Islet precursor cell (in vitro differentiated cells): ENCODE measurements around the gene RBKS.
A peak's percentile ranks its signal among the peaks of the same experiment; 100 is the strongest.
"Not testable (repeated sequence)": the region's sequence is repeated elsewhere in the genome, so short reads cannot be mapped to it uniquely, and the experiment has no call there.

ENCODE experiments used
- DNase-seq: peaks from one replicate; pipeline ENCODE4 v3.0.0-alpha.2; 2018

The RBKS gene

DNA sequence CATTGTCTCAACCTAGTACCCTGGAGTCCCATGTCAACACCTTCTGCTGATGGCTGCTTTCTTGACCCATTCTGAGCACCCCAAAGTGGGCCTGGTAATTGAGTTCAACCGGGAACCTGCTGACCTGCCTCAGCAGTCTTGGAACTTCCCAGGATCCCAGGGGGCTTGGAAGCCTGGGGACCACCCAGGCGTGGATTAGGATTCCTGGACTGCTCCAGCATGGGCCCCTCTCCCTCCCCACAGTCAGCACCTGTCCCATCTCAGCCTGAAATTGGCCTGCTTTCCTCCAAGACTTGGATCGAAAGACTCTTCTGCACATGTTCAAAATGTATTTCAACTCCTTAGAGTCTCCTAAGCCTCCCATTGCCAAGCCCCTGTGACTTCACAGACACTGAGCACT lies 134.1 kb downstream of the RBKS start:
- no peak for DNase-seq

DNA sequence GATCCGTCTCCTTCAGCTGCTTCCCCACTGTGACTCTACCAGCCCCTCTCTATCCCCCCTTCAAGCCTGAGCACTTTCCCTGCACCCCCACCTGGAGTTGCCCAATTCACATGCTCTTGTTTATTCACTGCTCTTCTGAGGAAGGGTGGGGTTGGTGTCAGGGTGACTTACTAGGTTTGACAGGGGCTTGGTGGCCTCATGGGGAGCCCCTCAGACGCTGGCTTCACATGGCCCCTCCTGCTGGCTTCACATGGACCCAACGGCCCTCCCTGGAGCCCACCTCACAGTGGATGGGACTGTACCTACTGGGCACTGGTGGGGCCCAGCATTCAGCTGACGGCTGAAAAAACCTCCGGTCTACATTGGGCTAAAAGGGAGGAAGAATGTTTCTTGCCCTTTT lies 135.4 kb downstream of the RBKS start:
- DNase-seq, result no peak

DNA sequence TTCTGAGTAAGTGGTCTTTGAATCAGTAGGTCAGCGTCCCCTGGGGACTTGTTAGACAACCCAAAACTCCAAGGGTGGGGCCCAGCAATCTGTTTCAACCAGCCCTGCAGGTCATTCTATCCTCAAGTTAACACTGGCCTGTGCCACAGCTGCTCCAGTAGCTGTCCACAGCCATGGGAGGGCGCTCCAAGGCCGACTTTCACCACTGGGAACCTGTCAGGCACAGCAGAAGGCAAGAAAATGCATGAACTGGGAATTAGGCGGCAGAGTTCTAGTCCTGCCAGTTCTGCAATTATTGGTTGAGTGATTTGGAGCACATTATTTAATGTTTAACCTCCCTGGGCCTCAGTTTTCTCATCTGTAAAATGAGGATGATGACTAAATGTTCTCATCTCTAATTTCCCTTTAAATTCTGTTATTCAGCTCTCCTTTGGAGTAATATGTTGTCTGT lies 136.0 kb downstream of the RBKS start:
- DNase-seq, result peak; percentile 94

DNA sequence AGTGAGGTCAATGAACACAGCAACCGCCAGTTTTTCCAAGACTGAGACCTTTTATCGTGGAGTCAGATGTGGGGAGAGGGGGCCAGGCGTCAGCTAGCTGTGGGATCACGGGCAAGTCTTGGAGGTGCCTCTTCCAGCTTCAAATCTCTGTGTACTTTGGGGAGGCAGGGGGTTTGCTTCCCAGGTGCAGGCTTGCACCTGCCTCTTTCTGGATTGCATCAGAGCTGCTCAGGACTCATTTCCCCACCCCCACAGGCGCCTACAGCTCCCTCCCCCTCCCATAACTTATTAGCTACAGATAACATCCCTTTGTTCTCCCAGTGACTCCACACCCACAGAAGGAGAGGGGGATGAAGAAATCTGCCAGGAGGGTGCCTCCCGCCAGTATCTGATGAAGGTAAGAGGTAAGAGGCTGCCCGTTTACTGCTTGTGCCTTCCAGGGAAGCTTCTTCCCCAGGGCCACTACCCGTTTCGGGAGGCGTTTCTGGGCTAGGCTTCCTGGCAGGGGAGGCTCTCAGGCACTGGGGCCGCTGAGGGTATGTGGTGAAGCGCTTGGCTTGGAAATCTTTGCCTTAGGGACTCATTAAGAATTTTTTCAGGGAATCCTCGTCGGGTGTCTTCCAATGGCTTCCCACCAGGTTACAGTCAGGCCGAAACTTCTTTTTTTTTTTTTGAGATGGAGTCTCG lies 137.5 kb downstream of the RBKS start:
- peak; percentile 89 for DNase-seq

DNA sequence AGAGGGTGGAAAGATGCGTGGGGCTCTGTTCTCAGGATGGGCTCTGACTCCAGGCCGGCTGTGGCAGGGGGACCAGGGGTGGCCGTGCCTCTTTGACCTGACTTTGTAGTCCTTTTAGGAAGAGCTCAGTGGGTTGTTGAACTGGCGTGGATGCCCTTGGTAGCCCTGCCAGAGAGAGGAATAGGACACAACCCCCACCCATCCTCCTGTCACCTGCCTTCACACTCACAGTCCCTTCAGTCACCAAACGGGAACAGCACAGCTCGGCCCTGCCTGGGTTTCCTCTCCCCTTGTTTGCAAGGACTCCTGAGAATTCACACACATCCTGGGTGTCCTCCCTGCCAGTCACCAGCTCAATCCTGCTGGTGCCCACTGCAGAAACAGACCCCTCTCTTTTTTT lies 138.8 kb downstream of the RBKS start:
- no peak for DNase-seq

DNA sequence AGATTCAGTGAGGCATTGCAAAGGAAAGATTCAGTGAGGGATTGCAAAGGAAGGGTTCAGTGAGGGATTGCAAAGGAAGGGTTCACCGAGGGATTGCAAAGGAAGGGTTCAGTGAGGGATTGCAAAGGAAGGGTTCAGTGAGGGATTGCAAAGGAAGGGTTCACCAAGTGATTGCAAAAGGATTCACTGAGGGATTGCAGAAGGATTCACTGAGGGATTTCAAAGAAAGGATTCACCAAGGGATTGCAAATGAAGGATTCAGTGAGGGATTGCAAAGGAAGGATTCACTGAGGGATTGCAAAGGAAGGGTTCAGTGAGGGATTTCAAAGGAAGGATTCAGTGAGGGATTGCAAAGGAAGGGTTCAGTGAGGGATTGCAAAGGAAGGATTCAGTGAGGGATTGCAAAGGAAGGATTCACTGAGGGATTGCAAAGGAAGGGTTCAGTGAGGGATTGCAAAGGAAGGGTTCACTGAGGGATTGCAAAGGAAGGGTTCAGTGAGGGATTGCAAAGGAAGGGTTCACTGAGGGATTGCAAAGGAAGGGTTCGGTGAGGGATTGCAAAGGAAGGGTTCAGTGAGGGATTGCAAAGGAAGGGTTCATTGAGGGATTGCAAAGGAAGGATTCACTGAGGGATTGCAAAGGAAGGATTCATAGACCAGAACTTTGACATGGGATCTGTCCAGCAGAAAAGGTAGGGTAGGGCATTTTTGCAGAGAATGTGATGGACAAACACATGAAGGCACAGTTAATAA lies 141.2 kb downstream of the RBKS start:
- not testable (repeated sequence) for DNase-seq

DNA sequence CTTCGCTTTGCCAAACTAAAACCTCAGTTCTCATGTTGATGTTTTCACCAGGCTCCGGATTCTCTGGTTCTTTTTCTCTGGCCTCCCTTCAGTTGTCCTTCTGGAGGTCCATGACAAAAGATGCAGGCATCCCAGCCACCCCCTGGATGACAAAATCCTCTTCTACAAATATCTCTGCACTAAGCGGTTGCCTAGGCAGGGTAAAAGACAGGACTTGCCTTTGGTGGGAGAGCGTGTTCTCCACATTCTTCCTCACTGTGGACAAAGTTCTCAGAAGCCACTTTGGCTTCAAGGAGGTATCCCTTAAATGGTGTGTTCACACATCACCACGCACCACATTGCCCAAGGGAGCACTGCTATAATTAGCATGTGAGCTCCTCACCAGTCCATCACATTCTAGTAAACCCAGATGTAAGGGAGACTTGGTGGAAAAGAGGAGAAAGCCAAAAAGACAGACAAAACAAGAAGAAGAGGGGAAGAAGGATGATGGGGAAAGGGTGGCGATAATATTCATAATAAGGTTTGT lies 142.3 kb downstream of the RBKS start:
- no peak for DNase-seq

DNA sequence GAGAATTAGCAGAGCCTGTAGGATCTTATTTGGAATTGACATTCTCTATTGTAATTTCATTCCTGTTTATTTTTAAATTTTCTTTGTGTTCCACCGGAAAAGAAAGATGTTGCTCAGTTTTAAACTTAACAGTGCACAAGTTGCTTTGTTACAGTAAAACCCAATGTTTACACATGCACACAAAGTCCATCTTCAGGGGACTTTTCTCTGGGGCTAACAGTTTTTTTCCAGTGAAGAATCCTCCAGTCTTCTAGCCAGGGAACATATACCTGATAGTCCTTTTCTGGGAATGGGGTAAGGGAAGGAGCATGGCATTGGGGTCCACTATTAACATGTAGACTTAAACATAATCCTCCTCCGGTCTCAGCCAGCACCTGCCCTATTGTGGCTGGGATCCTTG lies 143.9 kb downstream of the RBKS start:
- DNase-seq, result no peak

DNA sequence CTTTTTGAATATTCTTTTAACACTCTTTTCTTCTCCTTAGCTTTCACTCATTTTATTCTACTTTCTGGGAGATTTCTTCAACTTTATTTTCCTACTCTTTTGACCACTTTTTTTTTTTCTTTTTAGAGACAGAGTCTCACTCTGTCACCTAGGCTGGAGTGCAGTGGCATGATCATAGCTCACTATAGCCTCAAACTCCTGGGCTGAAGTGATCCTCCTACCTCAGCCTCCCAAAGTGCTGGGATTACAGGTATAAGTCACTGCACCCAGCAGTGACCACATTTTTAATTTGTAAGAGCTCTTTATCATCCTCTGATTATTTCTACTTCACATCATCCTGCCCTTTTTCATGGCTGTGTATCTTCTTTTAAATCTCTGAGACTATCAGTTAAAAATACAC lies 144.7 kb downstream of the RBKS start:
- not testable (repeated sequence) for DNase-seq

DNA sequence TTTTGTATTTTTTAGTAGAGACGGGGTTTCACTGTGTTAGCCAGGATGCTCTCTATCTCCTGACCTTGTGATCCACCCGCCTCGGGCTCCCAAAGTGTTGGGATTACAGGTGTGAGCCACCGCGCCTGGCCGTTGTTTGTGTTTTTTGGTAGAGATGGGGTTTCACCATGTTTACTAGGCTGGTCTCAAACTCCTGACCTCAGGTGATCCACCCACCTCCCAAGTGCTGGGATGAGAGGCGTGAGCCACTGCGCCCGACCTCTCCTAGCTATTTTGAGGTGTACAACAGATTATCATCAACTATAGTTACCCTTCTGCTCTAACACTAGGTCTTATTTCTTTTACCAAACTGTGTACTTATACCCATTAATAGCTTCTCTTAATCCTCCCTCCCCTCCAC lies 147.6 kb downstream of the RBKS start:
- DNase-seq, result no peak

DNA sequence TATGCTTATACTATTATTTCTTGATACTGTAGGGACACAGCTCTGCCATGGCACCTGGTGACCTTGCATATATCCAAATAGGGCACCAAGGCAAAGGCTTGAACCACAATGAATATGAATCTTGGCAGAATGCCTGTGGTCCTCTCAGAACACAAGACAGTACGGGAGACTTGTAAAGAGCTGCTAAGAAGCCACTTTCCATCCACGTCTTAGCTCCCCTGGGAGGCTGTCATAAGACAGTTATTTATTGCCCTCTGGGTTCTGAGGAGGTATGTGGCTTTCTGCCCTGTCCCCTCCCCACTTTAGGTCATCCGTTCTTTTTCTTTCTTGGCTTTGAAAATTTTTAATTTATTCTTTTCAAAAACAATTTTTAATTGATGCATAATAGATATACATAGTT lies 148.5 kb downstream of the RBKS start:
- DNase-seq, result no peak

DNA sequence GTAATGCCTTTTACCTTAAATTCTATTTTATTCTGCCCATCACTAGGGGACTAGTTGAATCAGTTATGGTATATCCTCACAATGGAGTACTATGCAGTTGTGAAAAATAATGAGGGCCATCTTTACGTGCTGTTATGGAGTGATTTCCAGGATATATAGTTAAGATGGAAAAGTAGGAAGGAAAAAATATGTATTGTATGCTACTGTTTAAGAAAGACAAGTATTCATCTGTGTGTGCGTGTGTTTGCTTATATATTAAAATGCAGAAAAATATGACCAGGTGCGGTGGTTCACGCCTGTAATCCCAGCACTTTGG lies 151.2 kb downstream of the RBKS start:
- no peak for DNase-seq

DNA sequence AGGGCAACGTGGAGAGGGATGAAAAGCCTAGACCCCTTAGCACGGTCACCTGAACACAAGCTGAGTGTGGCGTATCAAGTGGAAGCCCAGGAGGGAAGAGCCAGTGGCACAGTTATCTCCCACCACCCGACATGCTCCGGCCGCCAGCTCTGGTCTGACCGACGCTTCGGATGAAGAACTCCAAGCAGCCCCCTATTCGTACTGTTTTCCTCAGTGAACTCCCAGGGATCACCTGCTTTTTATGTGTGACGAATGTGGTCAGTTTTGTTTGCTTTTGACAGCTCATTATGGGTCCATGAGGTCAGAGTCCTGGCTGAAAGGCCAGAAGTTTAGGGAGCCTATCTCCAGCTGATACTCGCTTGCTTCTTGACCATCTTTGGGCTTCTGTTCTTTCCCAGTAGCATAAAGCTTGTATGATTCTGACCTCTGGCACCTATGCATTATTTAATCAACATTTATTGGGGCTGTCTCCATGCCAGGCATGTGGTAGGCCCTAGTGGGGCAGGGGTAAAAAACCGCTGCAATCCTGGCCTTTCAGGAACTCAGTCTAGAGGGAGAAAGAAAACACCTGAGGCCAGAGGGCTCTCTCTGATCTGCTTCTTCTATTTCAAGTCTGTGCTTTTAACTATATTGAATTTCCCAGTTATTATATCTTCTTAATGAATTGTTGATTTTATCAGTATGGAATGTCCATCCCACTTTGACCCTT lies 151.7 kb downstream of the RBKS start:
- DNase-seq, result no peak

DNA sequence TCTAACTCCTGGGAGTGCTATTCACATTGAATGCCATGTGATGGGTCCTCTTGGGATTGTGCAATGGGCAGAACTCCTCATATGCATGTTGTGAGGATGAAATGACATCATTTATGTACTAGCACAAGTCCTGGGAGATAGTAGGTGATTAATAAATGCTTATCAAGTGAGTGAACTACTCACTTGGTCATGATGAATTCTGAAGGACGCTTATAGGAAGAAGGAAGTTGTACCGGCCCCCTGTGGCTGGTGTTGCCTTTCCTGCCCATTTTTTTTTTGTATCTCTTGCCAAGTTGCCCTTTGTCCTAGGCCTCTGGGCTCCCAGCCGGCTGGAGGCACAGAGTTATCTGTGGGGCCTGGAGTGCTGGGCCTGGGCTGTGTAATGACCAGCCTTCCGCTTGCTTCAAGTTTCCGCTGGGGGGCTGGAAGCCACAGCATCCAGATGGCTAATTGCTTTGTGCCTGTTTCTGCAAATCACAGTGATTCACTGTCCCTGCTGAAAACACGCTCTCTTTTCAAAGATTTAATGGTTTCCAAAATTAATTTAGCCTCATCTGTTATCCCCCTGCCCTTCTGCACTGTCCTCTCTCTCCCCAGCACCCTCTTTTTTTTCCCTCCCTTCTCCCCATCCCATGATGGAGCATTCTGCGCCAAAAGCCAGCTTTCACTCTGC lies 152.4 kb downstream of the RBKS start:
- DNase-seq, result no peak

DNA sequence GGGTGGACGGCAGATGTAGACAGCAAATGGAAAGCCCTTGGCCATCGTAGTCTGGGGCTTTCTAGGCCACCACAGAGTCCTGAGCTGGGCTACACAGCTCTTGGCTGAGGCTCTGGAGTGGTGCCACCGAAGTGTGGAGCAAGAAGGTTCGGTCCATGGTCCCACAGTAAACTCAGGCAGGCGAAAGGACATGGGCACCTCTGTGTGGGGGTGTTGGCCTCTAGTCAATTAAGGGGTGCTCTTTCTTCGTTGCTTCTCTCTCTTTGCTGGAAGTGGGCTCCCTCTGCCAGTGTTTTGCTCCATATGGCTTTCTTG lies 153.3 kb downstream of the RBKS start:
- no peak for DNase-seq

DNA sequence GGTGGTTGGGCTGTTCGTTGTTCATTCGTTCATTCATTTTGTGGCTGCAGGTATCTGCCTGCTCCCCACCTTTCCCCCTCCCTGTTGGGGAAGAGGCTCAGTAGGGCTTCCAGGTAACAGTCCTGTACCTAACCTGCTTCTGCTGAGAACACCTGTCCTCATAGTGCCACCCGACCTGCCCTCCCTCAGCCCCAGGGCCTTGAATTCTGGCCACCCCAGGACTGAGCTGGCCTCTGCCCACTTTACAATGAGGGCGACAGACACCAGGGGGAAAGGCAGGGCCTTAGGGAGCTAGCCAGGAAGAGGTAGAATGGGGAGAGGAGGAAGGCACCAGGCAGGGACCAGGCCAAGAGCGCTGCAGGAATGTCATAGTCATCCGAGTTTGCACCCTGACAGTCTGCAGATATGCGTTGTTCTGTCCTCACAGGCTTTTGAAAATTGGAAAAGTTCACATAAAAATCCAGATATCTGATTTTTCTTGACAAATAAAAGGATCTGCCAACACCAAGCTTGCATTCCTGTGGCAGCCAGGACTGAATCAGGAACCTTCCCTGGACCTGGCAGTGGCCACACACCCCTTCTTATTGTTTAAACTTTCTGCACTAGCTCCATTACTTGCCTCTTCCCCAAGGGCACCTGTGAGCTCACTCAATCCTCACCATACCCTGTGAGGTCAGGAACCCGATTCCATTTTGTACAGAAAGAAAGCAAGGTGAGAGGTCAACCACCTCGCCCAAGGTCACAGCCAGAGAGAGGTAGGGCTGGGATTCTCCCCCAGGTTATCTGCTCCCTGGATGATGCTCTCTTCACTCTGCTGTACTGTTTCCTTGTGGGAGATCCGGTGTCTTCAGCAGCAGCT lies 153.9 kb downstream of the RBKS start:
- no peak for DNase-seq

DNA sequence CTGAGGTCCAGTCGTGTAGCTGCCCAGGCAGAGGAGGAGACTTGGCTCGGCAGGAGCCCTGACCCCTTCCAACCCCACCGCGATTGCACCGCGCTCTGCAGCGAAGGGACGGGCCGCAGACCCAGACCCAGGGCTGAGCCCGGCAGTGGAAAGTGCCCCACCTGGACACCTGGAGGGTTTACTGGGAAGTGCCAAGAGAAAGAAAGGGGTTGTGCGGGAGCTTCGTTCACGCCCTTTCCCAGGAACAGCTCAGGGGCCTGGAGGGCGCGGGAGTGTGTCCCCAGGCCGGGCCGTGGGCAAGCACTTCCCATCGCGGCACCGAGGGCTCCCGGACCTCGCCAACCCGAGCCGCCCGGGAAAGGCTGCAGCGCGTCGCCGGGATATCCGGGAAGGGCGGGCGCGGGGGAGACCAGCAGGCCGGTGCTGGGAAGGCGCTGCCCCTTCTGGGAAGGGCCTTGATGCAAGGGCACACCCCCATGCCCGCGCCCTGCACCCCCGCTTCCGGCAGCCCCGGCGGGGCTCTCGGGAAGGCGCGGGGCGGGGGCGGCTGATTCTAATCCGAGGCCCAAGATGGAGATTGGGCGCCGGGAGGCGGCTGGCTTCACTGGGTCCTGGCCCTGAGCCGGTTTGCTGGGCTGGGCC lies 154.8 kb downstream of the RBKS start:
- peak; percentile 75 for DNase-seq

DNA sequence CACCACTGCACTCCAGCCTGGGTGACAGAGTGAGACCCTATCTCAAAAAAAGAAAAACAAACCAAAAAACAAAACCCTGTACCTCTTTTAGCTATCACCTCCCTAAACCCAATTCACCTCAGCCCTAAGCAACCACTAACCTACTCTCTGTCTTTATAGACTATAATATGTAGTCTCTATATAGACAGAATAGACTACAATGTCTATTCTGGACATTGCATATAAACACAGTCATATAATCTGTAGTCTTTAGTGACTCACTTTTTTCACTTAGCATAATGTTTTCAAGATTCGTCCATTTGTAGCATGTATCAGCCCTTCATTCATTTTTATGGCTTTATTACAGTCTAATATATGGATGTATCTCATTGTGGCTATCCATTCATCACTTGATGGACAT lies 155.9 kb downstream of the RBKS start:
- no peak for DNase-seq
